Measurements from ENCODE around the gene PIAS1. TPM values are rescaled to one million over a fixed set of nuclear protein-coding genes. Genes with fewer than 3 reads are reported as not detected.
"Not testable (repeated sequence)": the region's sequence is repeated elsewhere in the genome, so short reads cannot be mapped to it uniquely, and the experiment has no call there.

The PIAS1 gene
- total RNA-seq, 4 donors from 2014 or later, result 19.9 to 69.2 (median 26.6) TPM

GRCh38 chr15:68218331-68218730 lies 164.2 kb downstream of the PIAS1 start:
- no peaks in the 10 kb centered on the region for H3K4me1 ChIP-seq
- 90 to 96% methylated on average over 7 to 8 of the region's 8 CpGs for WGBS, 2 donors
- no peaks in the 10 kb centered on the region for H3K9me3 ChIP-seq
- H3K36me3 ChIP-seq, result peaks cover 0 to 46% (median 0%) of the 10 kb centered on the region in 3 donors
- no peak for DNase-seq
- H3K27me3 ChIP-seq, result no peaks in the 10 kb centered on the region
- intact Hi-C loops (cut with DNase I), result loop anchor here (10.0 kb wide), 1 partner anchor 354 kb away; no protein-coding TSS in a partner anchor
- TF ChIP-seq POLR2A (IDR thresholded peaks at IDR 0.05) (no peak), CTCF (IDR thresholded peaks at IDR 0.05) (no peak)
- H3K4me3 ChIP-seq, result no peak overlapping the region
- no peak overlapping the region for H3K27ac ChIP-seq

- DNase-seq, result no peak
- WGBS, 2 donors, result 91 to 92% methylated on average over 8 to 9 of the region's 9 CpGs
- peaks cover 0 to 38% (median 0%) of the 10 kb centered on the region in 3 donors for H3K36me3 ChIP-seq
- intact Hi-C loops (cut with DNase I), result loop anchor here (10.0 kb wide), 1 partner anchor 354 kb away; no protein-coding TSS in a partner anchor
- no peak overlapping the region for H3K27ac ChIP-seq
- H3K4me1 ChIP-seq, result no peaks in the 10 kb centered on the region
- H3K4me3 ChIP-seq, result no peak overlapping the region
- H3K9me3 ChIP-seq, result no peaks in the 10 kb centered on the region
- TF ChIP-seq POLR2A (IDR thresholded peaks at IDR 0.05) (no peak), CTCF (IDR thresholded peaks at IDR 0.05) (no peak)
- no peaks in the 10 kb centered on the region for H3K27me3 ChIP-seq
These were observed 165.0 kb downstream of the PIAS1 start for GRCh38 chr15:68218847-68219798.

GRCh38 chr15:68220489-68220888 lies 166.4 kb downstream of the PIAS1 start:
- intact Hi-C loops (cut with DNase I), result no loop called here
- DNase-seq, result no peak
- no peak overlapping the region for H3K27ac ChIP-seq
- peaks cover 0 to 6% (median 0%) of the 10 kb centered on the region in 3 donors for H3K4me1 ChIP-seq
- H3K4me3 ChIP-seq, result no peak overlapping the region
- no peaks in the 10 kb centered on the region for H3K9me3 ChIP-seq
- TF ChIP-seq POLR2A (IDR thresholded peaks at IDR 0.05) (no peak), CTCF (IDR thresholded peaks at IDR 0.05) (no peak)
- H3K27me3 ChIP-seq, result no peaks in the 10 kb centered on the region
- WGBS, 2 donors, result 100% methylated on average over 2 of the region's 2 CpGs
- peaks cover 0 to 31% (median 0%) of the 10 kb centered on the region in 3 donors for H3K36me3 ChIP-seq

GRCh38 chr15:68220967-68221366 lies 166.9 kb downstream of the PIAS1 start:
- H3K4me1 ChIP-seq, result peaks cover 0 to 6% (median 0%) of the 10 kb centered on the region in 3 donors
- no peak overlapping the region for H3K27ac ChIP-seq
- 93 to 100% methylated on average over 3 to 5 of the region's 6 CpGs for WGBS, 2 donors
- H3K36me3 ChIP-seq, result peaks cover 0 to 27% (median 0%) of the 10 kb centered on the region in 3 donors
- no peaks in the 10 kb centered on the region for H3K27me3 ChIP-seq
- no peak for TF ChIP-seq POLR2A (IDR thresholded peaks at IDR 0.05)
- no peak for TF ChIP-seq CTCF (IDR thresholded peaks at IDR 0.05)
- intact Hi-C loops (cut with DNase I), result no loop called here
- no peaks in the 10 kb centered on the region for H3K9me3 ChIP-seq
- H3K4me3 ChIP-seq, result no peak overlapping the region
- DNase-seq, result no peak

- H3K27ac ChIP-seq; H3K4me1 ChIP-seq; intact Hi-C loops (cut with DNase I); H3K4me3 ChIP-seq; H3K27me3 ChIP-seq; H3K9me3 ChIP-seq; DNase-seq: not testable (repeated sequence)
- H3K36me3 ChIP-seq, result peaks cover 0 to 22% (median 0%) of the 10 kb centered on the region in 3 donors
- WGBS, 2 donors, result no CpG with 5 or more reads among the region's 55 CpGs
These were observed 167.7 kb downstream of the PIAS1 start for GRCh38 chr15:68221530-68222431.

GRCh38 chr15:68222432-68222743 lies 168.3 kb downstream of the PIAS1 start:
- H3K4me3 ChIP-seq, H3K27me3 ChIP-seq: not testable (repeated sequence)

More at GRCh38 chr15:68222432-68222743, 168.3 kb downstream of the PIAS1 start:
- H3K9me3 ChIP-seq; intact Hi-C loops (cut with DNase I); H3K4me1 ChIP-seq; H3K27ac ChIP-seq; DNase-seq: not testable (repeated sequence)
- WGBS, 2 donors, result 80 to 100% methylated on average over 1 of the region's 18 CpGs
- H3K36me3 ChIP-seq, result peaks cover 0 to 18% (median 0%) of the 10 kb centered on the region in 3 donors
